B cell (primary cell): ENCODE data around the gene ZEB2. TPM values are rescaled to one million over a fixed set of nuclear protein-coding genes. Genes with fewer than 3 reads are reported as not detected.
A peak's percentile ranks its signal among the peaks of the same experiment; 100 is the strongest.

ENCODE experiments used
- ATAC-seq: fragments of 200-7000 bp; cut with Tn5 transposase; one replicate; pipeline ENCODE4 v1.10.0; 2021; ENCODE audit warnings: low read depth, mild to moderate bottlenecking, moderate number of reproducible peaks, moderate library complexity
- CTCF ChIA-PET: fragments of 350-600 bp; sonication (Branson Sonifier 250); formaldehyde crosslinking; loops from one replicate; lab custom pipeline; 2021; ENCODE audit warnings: antibody characterized with exemption, inconsistent platforms; lab: Charles Lee
- POLR2A ChIA-PET: fragments of 350-600 bp; sonication (Branson Sonifier 250); formaldehyde crosslinking; loops from one replicate; lab custom pipeline; 2021; ENCODE audit warnings: antibody characterized with exemption; lab: Charles Lee
- DNase-seq: peaks from one replicate; pipeline ENCODE4 v3.0.0; 2013
- H2AFZ ChIP-seq: 2 replicates; pipeline ENCODE4 v1.6.1; 2012; ENCODE audit warnings: mild to moderate bottlenecking, low read depth, low read length; ENCODE audit not compliant: insufficient read depth, poor library complexity, severe bottlenecking
- H3K27ac ChIP-seq, 2 donors: 1 replicate in 1 of 2; 2 replicates in 1 of 2; pipeline ENCODE4 v1.5.1; 2012 to 2013; ENCODE audit warnings: low read length in 2 of 2, mild to moderate bottlenecking in 2 of 2, moderate library complexity in 1 of 2
- H3K27me3 ChIP-seq, 4 experiments: fragments of 200-600 bp in 1 of 4; sonication (generic) in 1 of 4; replicated peaks in 1 of 4; 1 replicate in 2 of 4; 2 replicates in 2 of 4; pipeline versions ENCODE4 v1.6.1 to v1.7.0; 2013 to 2016; ENCODE audit warnings: low read length in 3 of 4, mild to moderate bottlenecking in 2 of 4, mixed read lengths in 1 of 4, moderate library complexity in 1 of 4; ENCODE audit not compliant: insufficient read depth in 4 of 4, control insufficient read depth in 3 of 4; ENCODE audit errors: control extremely low read depth in 1 of 4
- H3K36me3 ChIP-seq, 2 experiments: replicated peaks in 1 of 2; 1 replicate in 1 of 2; 2 replicates in 1 of 2; pipeline versions ENCODE4 v1.6.1 to v1.7.1; 2013; ENCODE audit warnings: low read length in 1 of 2; ENCODE audit not compliant: insufficient read depth in 2 of 2, control insufficient read depth in 1 of 2; ENCODE audit errors: control extremely low read depth in 1 of 2, extremely low read depth in 1 of 2
- H3K4me1 ChIP-seq, 2 donors: fragments of 200-600 bp in 1 of 2; sonication (generic) in 1 of 2; 1 replicate in 1 of 2; 2 replicates in 1 of 2; pipeline versions ENCODE4 v1.5.1 to v1.6.1; 2013 to 2017; ENCODE audit warnings: low read length in 2 of 2; ENCODE audit not compliant: control insufficient read depth in 2 of 2, insufficient read depth in 2 of 2
- H3K4me2 ChIP-seq: replicated peaks from 2 replicates; pipeline ENCODE3; 2012; ENCODE audit warnings: mild to moderate bottlenecking, low read depth, low read length; ENCODE audit not compliant: poor library complexity, severe bottlenecking
- H3K4me3 ChIP-seq, 5 experiments: fragments of 200-600 bp in 1 of 5; sonication (generic) in 1 of 5; 1 replicate in 3 of 5; 2 replicates in 2 of 5; pipeline versions ENCODE4 v1.5.1 to v1.7.0; 2011 to 2016; ENCODE audit warnings: low read length in 4 of 5, mild to moderate bottlenecking in 4 of 5, low read depth in 2 of 5, control low read depth in 1 of 5, moderate library complexity in 1 of 5; ENCODE audit not compliant: insufficient read depth in 1 of 5; ENCODE audit errors: control extremely low read depth in 1 of 5, extremely low read depth in 1 of 5
- H3K79me2 ChIP-seq: fragments of 200-600 bp; sonication (generic); one replicate; pipeline ENCODE4 v1.6.0; 2016; ENCODE audit warnings: low read length; ENCODE audit not compliant: control insufficient read depth, insufficient read depth
- H3K9ac ChIP-seq: fragments of 200-600 bp; sonication (generic); 2 replicates; pipeline ENCODE4 v1.6.1; 2017; ENCODE audit warnings: mild to moderate bottlenecking, low read length, moderate library complexity
- H3K9me3 ChIP-seq, 3 donors: one replicate each; pipeline versions ENCODE4 v1.6.1 to v1.7.1; 2013; ENCODE audit warnings: low read length in 2 of 3; ENCODE audit not compliant: control insufficient read depth in 2 of 3, insufficient read depth in 1 of 3; ENCODE audit errors: control extremely low read depth in 1 of 3
- H4K20me1 ChIP-seq: 2 replicates; pipeline ENCODE4 v1.6.0; 2012; ENCODE audit warnings: mild to moderate bottlenecking, low read length; ENCODE audit not compliant: insufficient read depth, control insufficient read depth, poor library complexity, severe bottlenecking
- H3K27ac Mint-ChIP-seq: one replicate; pipeline ENCODE4 v1.8.0; 2021; ENCODE audit warnings: mixed read lengths
- H3K27me3 Mint-ChIP-seq: one replicate; pipeline ENCODE4 v1.8.0; 2021; ENCODE audit warnings: mixed read lengths
- H3K4me1 Mint-ChIP-seq: one replicate; pipeline ENCODE4 v1.8.0; 2021; ENCODE audit warnings: mixed read lengths
- H3K4me3 Mint-ChIP-seq: one replicate; pipeline ENCODE4 v1.8.0; 2021; ENCODE audit warnings: mixed read lengths
- H3K9me3 Mint-ChIP-seq: one replicate; pipeline ENCODE4 v1.8.0; 2022; ENCODE audit warnings: mixed read lengths; ENCODE audit not compliant: insufficient read depth
- EZH2 ChIP-seq: IDR thresholded peaks from 2 replicates; pipeline ENCODE4 v1.6.1; 2012; ENCODE audit warnings: borderline replicate concordance, low read depth, mild to moderate bottlenecking, moderate library complexity, low read length; ENCODE audit not compliant: insufficient read depth, poor library complexity, severe bottlenecking
- WGBS: methylation state at CpG from one replicate; pipeline ENCODE4 v1.1.5; 2013; ENCODE audit warnings: missing lambda C conversion rate; ENCODE audit not compliant: insufficient coverage; 5-methylcytosine and 5-hydroxymethylcytosine counted together
- intact Hi-C: fragments of 100-400 bp; cut with micrococcal nuclease; formaldehyde crosslinking; loops from one replicate; pipeline ENCODE4 v1.10.0; 2022
- polyA plus RNA-seq: library from polyadenylated mRNA; depleted of rRNA; stranded (reverse); fragments of >200 nt; gene quantifications from 2 replicates; pipeline ENCODE4 v1.2.3, GENCODE V29; 2012
- total RNA-seq, 2 donors: library from RNA; stranded (reverse); fragments of 120-200 nt in 1 of 2; gene quantifications; 1 replicate in 1 of 2; 2 replicates in 1 of 2; pipeline versions ENCODE4 v1.2.3 to v1.2.4, GENCODE V29; 2013 to 2022
- TF ChIP-seq, protein P1 (sequence below): fragments of 200-600 bp; IDR thresholded peaks from one replicate; pipeline ENCODE4 v1.8.0; 2022; ENCODE audit warnings: antibody characterized with exemption, mild to moderate bottlenecking

ZEB2 gene
- total and polyA plus RNA-seq, 2 donors (not counting 1 experiment from before 2014, with no cell fraction given), result 56.3 to 217 TPM

DNA sequence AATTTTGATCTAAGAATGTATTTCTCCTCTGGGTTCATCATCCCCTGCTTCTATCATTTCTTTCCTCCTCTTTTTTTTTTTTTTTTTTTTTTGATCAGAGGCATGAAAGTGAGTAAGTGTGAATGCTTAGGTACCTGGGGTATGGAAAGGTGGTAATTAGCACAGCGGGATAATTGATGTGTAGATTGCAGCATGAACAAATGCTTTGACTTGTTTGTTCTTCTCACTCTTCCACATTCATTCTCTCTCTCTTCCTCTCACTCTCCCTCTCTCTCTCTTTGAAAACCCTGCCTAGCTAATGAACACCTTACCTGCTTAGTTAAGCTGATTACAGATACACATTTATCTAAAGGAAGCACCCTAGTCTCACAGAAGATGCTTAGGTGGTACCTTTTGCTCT lies 74.7 kb downstream of the ZEB2 start:
- H3K4me1 Mint-ChIP-seq, result peaks cover 70% of the 10 kb centered on the region

More for the DNA sequence above, 74.7 kb downstream of the ZEB2 start:
- Mint-ChIP-seq H3K4me3 (no peak overlapping the region), H3K27ac (peak overlapping the region; percentile 23), H3K9me3 (no peaks in the 10 kb centered on the region), H3K27me3 (no peaks in the 10 kb centered on the region)
- Histone ChIP-seq H3K27me3 (no peaks in the 10 kb centered on the region), H3K79me2 (peaks cover 90% of the 10 kb centered on the region), H3K36me3 (peaks cover 10% of the 10 kb centered on the region in 2 experiments), H3K4me3 (no peak overlapping the region), H3K27ac (peak overlapping the region in 1 of 2 donors; percentile 1), H3K9ac (no peak overlapping the region), H3K9me3 (no peaks in the 10 kb centered on the region), H3K4me1 (peaks cover 22 to 37% of the 10 kb centered on the region in 2 donors), H2AFZ (no peak overlapping the region), H3K4me2 (no peak overlapping the region), H4K20me1 (peaks cover 71% of the 10 kb centered on the region)
- no peak for ATAC-seq
- ChIA-PET POLR2A (no interaction called here), CTCF (no interaction called here)
- no CpG with 5 or more reads among the region's 1 CpG for WGBS
- TF ChIP-seq EZH2, result no peak
- TF ChIP-seq, protein P1, sequence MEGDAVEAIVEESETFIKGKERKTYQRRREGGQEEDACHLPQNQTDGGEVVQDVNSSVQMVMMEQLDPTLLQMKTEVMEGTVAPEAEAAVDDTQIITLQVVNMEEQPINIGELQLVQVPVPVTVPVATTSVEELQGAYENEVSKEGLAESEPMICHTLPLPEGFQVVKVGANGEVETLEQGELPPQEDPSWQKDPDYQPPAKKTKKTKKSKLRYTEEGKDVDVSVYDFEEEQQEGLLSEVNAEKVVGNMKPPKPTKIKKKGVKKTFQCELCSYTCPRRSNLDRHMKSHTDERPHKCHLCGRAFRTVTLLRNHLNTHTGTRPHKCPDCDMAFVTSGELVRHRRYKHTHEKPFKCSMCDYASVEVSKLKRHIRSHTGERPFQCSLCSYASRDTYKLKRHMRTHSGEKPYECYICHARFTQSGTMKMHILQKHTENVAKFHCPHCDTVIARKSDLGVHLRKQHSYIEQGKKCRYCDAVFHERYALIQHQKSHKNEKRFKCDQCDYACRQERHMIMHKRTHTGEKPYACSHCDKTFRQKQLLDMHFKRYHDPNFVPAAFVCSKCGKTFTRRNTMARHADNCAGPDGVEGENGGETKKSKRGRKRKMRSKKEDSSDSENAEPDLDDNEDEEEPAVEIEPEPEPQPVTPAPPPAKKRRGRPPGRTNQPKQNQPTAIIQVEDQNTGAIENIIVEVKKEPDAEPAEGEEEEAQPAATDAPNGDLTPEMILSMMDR, result no peak
- no peak for DNase-seq
- intact Hi-C loops, result no loop called here
